ENCODE measurements around the gene MEIOB.
"Not testable (repeated sequence)": the region's sequence is repeated elsewhere in the genome, so short reads cannot be mapped to it uniquely, and the experiment has no call there.

MEIOB gene

GRCh38 chr16:1807626-1808025 lies 64.3 kb downstream of the MEIOB start:
- DNase-seq, result no peak

- no peak for DNase-seq
These were observed 71.3 kb downstream of the MEIOB start for GRCh38 chr16:1800701-1801100.

- not testable (repeated sequence) for DNase-seq
These were observed 72.7 kb downstream of the MEIOB start for GRCh38 chr16:1799263-1799662.

- no peak for DNase-seq
These were observed 76.9 kb downstream of the MEIOB start for GRCh38 chr16:1794908-1795666.

- DNase-seq, result no peak
These were observed 77.6 kb downstream of the MEIOB start for GRCh38 chr16:1794221-1794871.

- DNase-seq, result no peak
These were observed 78.3 kb downstream of the MEIOB start, which contains the start of gene IGFALS for GRCh38 chr16:1793578-1794220. Gene IGFALS (minus strand): TSS chr16:1793705. CDS start chr16:1793652, 53 bp downstream.

- no peak for DNase-seq
These were observed 79.0 kb downstream of the MEIOB start for GRCh38 chr16:1792836-1793577.

- DNase-seq, result no peak
These were observed 79.8 kb downstream of the MEIOB start for GRCh38 chr16:1791943-1792812.

- DNase-seq, result no peak
These were observed 80.6 kb downstream of the MEIOB start for GRCh38 chr16:1791256-1791942.

GRCh38 chr16:1790611-1791255 lies 81.2 kb downstream of the MEIOB start:
- no peak for DNase-seq

- no peak for DNase-seq
These were observed 81.7 kb downstream of the MEIOB start for GRCh38 chr16:1790261-1790610.

- no peak for DNase-seq
These were observed 82.3 kb downstream of the MEIOB start for GRCh38 chr16:1789643-1790045.

GRCh38 chr16:1788708-1789100 lies 83.3 kb downstream of the MEIOB start:
- DNase-seq, result no peak

- DNase-seq, result no peak
These were observed 83.8 kb downstream of the MEIOB start for GRCh38 chr16:1788095-1788707.

GRCh38 chr16:1787322-1788094 lies 84.5 kb downstream of the MEIOB start:
- no peak for DNase-seq

GRCh38 chr16:1787056-1787321 lies 85.0 kb downstream of the MEIOB start:
- DNase-seq, result no peak

- no peak for DNase-seq
These were observed 85.5 kb downstream of the MEIOB start for GRCh38 chr16:1786242-1787055.

GRCh38 chr16:1785846-1786170 lies 86.2 kb downstream of the MEIOB start:
- DNase-seq, result no peak

Measured in stimulated activated CD4-positive, alpha-beta T cell treated with anti-CD3 and anti-CD28 coated beads, Interleukin-2, amount 100 ng/mL, for 48 hours (primary cell).